K562 (cell line): ENCODE data around the gene COQ3. TPM values are rescaled to one million over a fixed set of nuclear protein-coding genes. Genes with fewer than 3 reads are reported as not detected.

Experiments used
- MGA ChIP-seq: fragments of 450-650 bp; IDR thresholded peaks from 2 replicates; pipeline ENCODE4 v1.6.1; 2016; ENCODE audit warnings: mild to moderate bottlenecking, moderate library complexity
- polyA plus RNA-seq, 8 experiments: library from polyadenylated mRNA; depleted of rRNA in 4 of 8; stranded (reverse) in 5 of 8; unstranded in 3 of 8; fragments of >200 nt; fragmentation: Nextera tagmentation in 2 of 8; fragmentation: Illumina TruSeq in 1 of 8; extraction: Ambion mirVana in 2 of 8; extraction: Trizol in 1 of 8; gene quantifications; 2 replicates each; pipeline versions ENCODE4 v1.2.1 to v1.2.3, GENCODE V29; 2011 to 2014; ENCODE audit warnings: inconsistent platforms in 1 of 8, missing spikeins in 1 of 8
- total RNA-seq, 7 experiments: library from RNA; depleted of rRNA in 6 of 7; stranded (reverse); fragments of >200 nt in 6 of 7; fragmentation: Illumina TruSeq in 2 of 7; extraction: Trizol in 2 of 7; gene quantifications; 2 replicates each; pipeline versions ENCODE4 v1.2.1 to v1.2.3, GENCODE V29; 2011 to 2021; ENCODE audit warnings: low replicate concordance in 1 of 7
- TF ChIP-seq, protein P1 (sequence below): sonication (generic); formaldehyde crosslinking; IDR thresholded peaks from 2 replicates; pipeline ENCODE4 v1.8.1; 2022; ENCODE audit warnings: missing genetic modification reagents

The COQ3 gene
- total and polyA plus RNA-seq, 9 of the 15 experiments (the other 6 are each of a cell fraction or from before 2014, with no cell fraction given) = 16.9 to 137 (median 33.9) TPM

DNA sequence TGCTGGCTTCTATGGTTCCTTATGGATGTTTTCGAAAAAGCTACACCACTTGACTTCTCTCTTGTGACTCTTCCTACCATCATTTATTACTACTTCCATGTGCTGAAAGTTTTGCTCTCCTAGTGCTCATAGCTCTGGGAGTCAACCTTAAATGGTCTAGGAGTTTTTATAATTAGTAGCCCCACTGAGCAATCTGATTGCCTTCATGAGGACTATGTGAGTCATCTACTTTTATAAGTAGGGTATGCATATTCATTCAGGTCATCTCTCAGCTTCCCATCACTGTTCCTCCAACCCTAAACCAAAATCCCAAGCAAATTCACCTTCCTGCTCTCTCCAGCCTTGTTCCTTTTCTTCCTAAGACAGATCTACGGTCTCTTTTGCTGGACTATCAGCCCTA lies 27.1 kb downstream of the COQ3 start (continued):
- no peak for TF ChIP-seq MGA
- TF ChIP-seq, protein P1, sequence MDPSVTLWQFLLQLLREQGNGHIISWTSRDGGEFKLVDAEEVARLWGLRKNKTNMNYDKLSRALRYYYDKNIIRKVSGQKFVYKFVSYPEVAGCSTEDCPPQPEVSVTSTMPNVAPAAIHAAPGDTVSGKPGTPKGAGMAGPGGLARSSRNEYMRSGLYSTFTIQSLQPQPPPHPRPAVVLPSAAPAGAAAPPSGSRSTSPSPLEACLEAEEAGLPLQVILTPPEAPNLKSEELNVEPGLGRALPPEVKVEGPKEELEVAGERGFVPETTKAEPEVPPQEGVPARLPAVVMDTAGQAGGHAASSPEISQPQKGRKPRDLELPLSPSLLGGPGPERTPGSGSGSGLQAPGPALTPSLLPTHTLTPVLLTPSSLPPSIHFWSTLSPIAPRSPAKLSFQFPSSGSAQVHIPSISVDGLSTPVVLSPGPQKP (CRISPR knock-in tag) = no peak
